HAP-1 (cell line): Measurements from ENCODE around the gene NFS1.
"Not testable (repeated sequence)": the region's sequence is repeated elsewhere in the genome, so short reads cannot be mapped to it uniquely, and the experiment has no call there.

Experiments used
- DNase-seq, 2 experiments: peaks; one replicate each; pipeline ENCODE4 v3.0.0-alpha.2; 2016 to 2020; ENCODE audit warnings: low spot score in 2 of 2
- H3K27me3 ChIP-seq: fragments of 250-450 bp; sonication (Bioruptor Pico); 2 replicates; pipeline ENCODE4 v1.5.1; 2020; ENCODE audit warnings: low read depth, mild to moderate bottlenecking, moderate library complexity
- H3K36me3 ChIP-seq: fragments of 250-450 bp; sonication (Bioruptor Pico); replicated peaks from 2 replicates; pipeline ENCODE4 v1.5.1; 2020; ENCODE audit warnings: mild to moderate bottlenecking
- H3K4me1 ChIP-seq: fragments of 250-450 bp; sonication (Bioruptor Pico); 2 replicates; pipeline ENCODE4 v1.5.1; 2020; ENCODE audit warnings: mild to moderate bottlenecking
- H3K4me3 ChIP-seq: fragments of 250-450 bp; sonication (Bioruptor Pico); 2 replicates; pipeline ENCODE4 v1.5.1; 2020; ENCODE audit warnings: mild to moderate bottlenecking, moderate library complexity
- H3K9me3 ChIP-seq: fragments of 250-450 bp; sonication (Bioruptor Pico); 2 replicates; pipeline ENCODE4 v1.5.1; 2020; ENCODE audit warnings: mild to moderate bottlenecking, moderate library complexity
- in situ Hi-C: fragments of 300-500 bp; cut with MboI; formaldehyde crosslinking; loops from 3 replicates; pipeline ENCODE4 v1.14.3; 2020; ENCODE audit warnings: low sequenced_read_pairs, inconsistent platforms, mixed read lengths

NFS1 gene

DNA sequence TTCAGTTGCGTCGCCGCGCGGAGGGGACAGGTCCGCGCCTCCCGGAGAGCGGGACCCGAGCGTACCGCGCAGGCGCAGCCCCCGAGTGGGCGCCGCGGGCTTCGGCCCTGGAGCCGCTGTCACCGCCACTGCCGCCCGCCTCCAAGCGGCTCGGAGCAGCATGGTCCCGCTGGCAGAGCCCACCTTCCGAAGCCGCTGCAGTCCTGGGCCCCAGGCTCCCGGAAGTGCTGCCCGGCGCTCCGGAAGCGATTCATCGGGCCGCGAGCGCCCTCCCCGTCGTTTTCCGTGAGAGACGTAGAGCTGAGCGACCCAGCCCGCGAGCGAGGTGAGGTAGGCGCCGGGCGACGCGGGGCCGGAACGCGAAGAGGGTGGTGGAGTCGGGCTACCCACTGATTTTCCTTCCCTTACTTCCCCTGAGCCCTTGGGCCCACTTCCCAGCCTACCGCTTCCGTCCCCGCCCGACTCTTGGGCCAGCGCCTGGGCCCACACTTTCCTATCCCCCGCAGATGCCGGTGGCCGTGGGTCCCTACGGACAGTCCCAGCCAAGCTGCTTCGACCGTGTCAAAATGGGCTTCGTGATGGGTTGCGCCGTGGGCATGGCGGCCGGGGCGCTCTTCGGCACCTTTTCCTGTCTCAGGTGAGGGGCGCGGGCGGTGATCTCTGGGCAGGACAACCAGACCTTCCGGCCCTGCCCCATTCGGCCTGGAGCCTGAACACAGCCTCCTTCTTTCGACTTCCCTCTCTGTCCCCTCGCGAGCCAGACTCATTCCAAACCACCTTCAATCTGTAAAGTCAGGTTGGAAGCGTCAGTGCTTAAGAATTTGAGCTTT, at the start of gene NFS1, which contains the start of gene ROMO1:
Gene NFS1, minus strand, starts transcription at position 226 of the 830 bp plus-strand sequence. Its CDS starts 64 bp downstream, at position 162.
Gene ROMO1, plus strand, starts transcription at position 279 of the 830 bp plus-strand sequence. Its CDS starts 228 bp downstream, at position 507.
- Histone ChIP-seq H3K4me1 (peaks cover 13% of the 10 kb centered on the region), H3K36me3 (peaks cover 50% of the 10 kb centered on the region), H3K9me3 (no peaks in the 10 kb centered on the region), H3K4me3 (peak within 1 kb of the TSS; percentile 81), H3K27me3 (no peaks in the 10 kb centered on the region)
- peak; percentile 80 to 91 for DNase-seq
- in situ Hi-C loops, result no loop called here

DNA sequence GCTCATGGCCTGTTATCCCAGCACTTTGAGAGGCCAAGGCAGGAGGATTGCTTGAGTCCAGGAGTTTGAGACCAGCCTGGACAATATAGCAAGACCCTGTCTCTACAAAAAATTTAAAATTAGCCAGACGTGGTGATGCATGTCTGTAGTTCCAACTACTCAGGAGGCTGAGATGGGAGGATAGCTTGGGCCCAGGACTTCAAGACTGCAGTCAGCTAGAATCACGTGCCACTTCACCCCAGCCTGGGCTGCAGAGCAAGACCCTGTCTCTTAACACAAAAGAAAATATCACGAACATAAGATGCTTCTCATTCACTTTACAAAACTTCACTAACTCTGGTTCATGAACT, 45.3 kb upstream of the NFS1 start:
- H3K27me3 ChIP-seq, H3K4me3 ChIP-seq, DNase-seq, in situ Hi-C loops, H3K9me3 ChIP-seq: not testable (repeated sequence)
- Histone ChIP-seq H3K4me1 (peaks cover 22% of the 10 kb centered on the region), H3K36me3 (peaks cover 24% of the 10 kb centered on the region)

DNA sequence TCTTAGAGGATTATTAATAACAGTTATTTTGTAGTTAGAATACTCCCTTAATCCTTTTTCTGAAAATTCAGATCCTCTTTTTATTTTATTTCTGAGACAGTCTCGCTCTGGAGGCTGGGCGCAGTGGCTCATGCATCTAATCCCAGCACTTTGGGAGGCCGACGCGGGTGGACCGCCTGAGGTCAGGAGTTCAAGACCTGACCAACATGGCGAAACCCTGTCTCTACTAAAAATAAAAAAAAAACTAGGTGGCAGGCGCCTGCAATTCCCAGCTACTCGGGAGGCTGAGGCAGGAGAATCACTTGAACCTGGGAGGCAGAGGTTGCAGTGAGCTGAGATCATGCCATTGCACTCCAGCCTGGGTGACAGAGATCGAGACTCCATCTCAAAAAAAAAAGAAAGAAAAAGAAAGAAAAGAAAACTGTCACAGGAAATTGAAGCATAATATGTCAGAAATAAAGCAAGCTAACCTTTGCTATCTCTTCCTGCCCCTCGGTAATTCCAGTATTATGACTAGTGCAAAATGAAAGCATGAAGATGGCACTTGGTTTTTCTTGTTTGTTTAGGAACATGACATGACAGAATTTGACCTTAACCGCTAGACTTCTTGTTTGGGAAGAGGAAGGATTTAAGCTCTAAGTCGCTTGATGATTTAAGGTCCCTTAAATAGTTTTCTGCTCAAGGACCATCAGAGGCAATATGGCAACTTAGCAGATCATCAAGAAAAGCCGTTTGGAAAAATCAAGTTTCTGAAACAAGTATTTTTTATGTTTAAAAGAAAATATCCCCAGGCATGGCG, 44.7 kb upstream of the NFS1 start:
- H3K4me3 ChIP-seq, result no peak overlapping the region
- no peak for DNase-seq
- in situ Hi-C loops, result no loop called here

DNA sequence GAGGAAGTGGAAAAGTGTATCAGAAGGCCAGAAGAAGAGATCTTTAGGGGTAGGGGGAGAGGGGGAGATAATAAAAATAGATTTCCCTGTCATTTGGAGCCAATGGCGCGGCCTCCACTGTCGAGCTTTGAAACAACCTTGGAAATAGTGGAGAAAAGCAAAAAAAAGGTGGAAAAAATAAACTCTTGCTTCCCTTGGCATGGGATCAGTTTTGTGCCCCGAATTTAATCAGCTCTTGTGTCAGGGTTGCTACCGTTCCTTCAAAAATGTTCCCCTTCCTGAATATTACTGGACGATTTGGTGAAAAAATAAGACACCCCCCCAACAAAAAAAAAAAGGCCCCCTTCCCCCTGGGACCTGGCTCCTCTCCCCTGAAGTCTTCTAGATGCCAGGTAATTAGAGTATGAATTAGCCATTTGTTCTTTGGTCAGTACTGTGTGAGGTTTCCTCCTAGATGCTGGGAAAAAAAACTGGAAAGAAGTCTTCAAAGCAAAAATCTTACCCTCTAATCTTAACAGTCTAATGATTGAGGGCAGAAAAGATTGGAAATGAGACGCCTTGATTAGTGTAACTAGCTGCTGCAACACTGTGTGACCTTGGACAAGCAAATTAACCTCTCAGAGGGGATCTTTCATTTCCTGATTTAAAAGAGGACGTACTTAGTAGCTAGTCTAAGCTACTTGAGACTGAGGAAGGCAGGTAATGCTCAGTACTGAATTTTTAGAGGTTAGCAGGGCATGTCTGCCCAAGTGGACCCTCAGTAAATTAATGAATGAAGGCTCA, 43.8 kb upstream of the NFS1 start:
- no peaks in the 10 kb centered on the region for H3K9me3 ChIP-seq
- peak overlapping the region; percentile 92 for H3K4me3 ChIP-seq
- H3K27me3 ChIP-seq, result no peaks in the 10 kb centered on the region
- peak in 1 of 2 experiments; percentile 72 for DNase-seq
- H3K36me3 ChIP-seq, result peaks cover 39% of the 10 kb centered on the region
- H3K4me1 ChIP-seq, result peaks cover 31% of the 10 kb centered on the region
- in situ Hi-C loops, result no loop called here

More for the DNA sequence above, 44.7 kb upstream of the NFS1 start:
- H3K36me3 ChIP-seq, result peaks cover 29% of the 10 kb centered on the region
- no peaks in the 10 kb centered on the region for H3K27me3 ChIP-seq
- no peaks in the 10 kb centered on the region for H3K9me3 ChIP-seq
- peaks cover 26% of the 10 kb centered on the region for H3K4me1 ChIP-seq

DNA sequence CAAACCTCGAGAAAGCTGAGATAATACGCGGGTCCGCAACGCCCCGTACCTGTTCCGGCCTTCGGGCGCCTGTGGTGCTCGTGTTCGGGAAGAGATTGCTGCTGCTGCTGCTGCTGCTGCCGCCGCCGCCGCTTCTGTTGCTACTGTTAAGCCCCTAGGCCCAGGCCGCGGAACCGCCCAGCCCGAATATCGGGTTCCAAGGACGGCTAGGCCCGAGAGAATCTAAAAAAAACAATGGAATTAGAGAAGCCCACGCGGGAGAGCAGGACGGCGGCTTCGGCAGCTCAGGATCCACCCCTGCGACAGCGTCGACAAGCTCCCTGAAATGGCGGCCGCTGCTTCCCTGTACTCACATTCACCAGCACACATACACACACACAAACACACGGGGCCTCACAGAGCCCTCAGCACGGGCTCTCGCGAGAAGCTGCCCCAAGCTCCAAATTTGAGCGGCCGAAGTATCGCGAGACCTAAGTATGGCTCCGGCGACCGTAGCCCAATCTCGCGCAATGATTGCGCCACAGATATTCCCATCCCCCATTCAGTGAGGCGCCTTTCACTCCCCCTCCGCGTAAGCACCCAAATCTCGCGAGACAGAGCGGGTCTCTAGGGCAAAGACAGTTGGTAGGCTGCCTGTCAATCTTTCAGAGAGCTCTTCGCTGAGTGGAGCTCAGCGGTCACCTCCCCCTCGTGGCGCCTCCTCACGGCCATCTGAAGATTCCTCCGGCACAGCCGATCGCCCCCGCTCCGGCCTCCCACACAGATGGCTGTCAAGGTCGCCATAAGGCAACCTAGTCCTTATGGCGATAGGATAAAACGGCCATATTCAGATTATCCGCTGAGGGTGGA, 43.0 kb upstream of the NFS1 start, which contains the start of gene RBM39:
Gene RBM39, minus strand, starts transcription at position 369 of the 849 bp plus-strand sequence. CDS start 1,386 bp downstream, outside the sequence.
- H3K9me3 ChIP-seq, result no peaks in the 10 kb centered on the region
- DNase-seq, result peak; percentile 100
- in situ Hi-C loops, result no loop called here
- H3K27me3 ChIP-seq, result no peaks in the 10 kb centered on the region
- peaks cover 46% of the 10 kb centered on the region for H3K36me3 ChIP-seq
- peak within 1 kb of the TSS; percentile 92 for H3K4me3 ChIP-seq
- H3K4me1 ChIP-seq, result peaks cover 31% of the 10 kb centered on the region

DNA sequence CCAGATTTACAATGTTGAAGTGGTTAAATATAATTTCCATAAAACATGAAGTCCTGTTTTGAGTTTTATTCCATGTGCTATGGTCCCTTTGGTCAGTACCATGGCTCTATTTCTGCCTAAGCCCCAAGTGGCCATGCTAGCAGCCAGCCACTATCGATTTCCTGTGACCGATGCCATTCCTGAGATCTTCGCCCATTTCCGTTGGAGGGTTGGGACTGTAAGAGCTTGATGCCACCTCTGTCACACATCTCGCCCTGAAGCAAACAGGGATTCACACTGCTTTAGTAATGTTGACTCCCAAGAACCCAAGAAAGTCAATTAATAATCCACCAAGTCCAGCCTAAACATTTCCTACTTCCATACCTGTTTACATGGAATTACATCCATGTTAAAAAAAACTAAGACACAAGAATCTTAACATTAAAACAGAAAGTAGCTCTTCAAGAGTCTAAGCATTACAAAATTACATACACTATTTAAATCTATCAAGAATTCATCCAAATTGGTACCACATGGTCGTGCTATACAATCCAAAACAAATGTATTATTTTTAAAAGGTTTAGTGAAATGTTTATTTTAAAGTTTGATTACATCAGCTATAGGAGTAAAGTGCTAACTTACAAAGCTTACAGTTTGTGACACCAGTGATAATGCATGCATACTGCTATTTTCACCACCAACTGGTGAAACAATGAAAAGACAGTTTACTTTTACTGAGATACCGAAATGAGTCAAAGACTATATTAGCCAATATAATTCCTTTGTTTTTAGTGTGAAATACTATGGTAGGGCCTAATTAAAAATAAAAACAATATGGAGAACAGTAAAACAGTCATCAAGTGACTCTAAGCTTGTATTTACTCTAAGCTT, 40.4 kb upstream of the NFS1 start:
- no peaks in the 10 kb centered on the region for H3K9me3 ChIP-seq
- H3K4me3 ChIP-seq, result peak overlapping the region; percentile 92
- H3K36me3 ChIP-seq, result peaks cover 72% of the 10 kb centered on the region
- in situ Hi-C loops, result no loop called here
- peaks cover 40% of the 10 kb centered on the region for H3K4me1 ChIP-seq
- no peaks in the 10 kb centered on the region for H3K27me3 ChIP-seq
- peak; percentile 47 for DNase-seq

DNA sequence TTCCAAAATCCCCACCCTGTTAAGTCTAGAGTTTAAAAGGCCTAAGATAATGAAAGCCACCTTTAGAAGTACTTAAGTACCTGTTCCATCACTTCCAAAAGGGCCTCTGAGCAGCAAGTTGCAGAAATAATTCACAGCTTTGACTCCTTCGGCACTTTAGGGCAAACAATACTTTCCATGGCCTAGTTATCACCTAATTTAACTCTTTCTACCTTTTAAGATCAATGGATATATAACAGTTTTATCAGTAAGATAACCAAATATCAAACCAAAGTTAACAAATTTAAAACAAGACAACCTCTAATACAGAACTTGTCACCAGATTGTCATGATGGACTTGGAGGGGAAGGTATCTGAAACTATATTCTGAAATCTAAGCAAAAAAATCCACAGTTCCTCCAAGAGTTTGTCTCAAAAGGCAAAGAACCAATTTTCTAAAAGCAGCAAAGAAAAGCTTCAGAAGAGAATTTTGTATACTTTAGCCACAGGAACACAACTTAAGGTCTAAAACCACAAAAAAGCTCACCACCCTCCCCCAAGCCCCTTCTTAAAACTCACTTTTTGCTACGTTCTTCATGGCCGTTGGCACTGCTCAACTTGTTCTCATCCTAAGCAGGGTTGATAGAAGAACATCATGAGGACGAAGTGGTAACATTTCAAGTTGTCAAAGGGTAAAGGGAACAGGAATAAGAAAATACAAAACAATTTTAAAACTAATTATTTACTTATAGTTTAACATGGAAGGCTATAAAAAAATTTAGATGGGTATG, 39.4 kb upstream of the NFS1 start:
- no peak for DNase-seq
- H3K4me3 ChIP-seq, result no peak overlapping the region
- in situ Hi-C loops, result no loop called here
- H3K9me3 ChIP-seq, result no peaks in the 10 kb centered on the region
- H3K27me3 ChIP-seq, result no peaks in the 10 kb centered on the region
- H3K4me1 ChIP-seq, result peaks cover 36% of the 10 kb centered on the region
- peaks cover 81% of the 10 kb centered on the region for H3K36me3 ChIP-seq

DNA sequence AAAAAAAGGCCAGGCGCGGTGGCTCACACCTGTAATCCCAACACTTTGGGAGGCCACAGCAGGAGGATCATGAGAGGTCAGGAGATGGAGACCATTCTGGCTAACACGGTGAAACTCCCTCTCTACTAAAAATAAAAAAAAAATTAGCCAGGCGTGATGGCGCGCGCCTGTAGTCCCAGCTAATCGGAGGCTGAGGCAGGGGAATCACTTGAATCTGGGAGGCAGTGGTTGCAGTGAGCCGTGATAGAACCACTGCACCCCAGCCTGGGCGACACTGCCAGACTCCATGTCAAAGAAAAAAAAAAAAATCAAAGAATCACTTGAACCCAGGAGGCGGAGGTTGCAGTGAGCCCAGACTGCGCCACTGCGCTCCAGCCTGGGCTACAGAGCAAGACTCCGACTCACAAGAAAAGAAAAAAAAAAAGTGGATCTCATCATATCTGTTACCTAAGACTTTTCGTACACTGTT, 38.7 kb upstream of the NFS1 start:
- no peaks in the 10 kb centered on the region for H3K27me3 ChIP-seq
- no peak for DNase-seq
- H3K36me3 ChIP-seq, result peaks cover 88% of the 10 kb centered on the region
- no peak overlapping the region for H3K4me3 ChIP-seq
- in situ Hi-C loops, result no loop called here
- H3K9me3 ChIP-seq, result no peaks in the 10 kb centered on the region
- peaks cover 30% of the 10 kb centered on the region for H3K4me1 ChIP-seq

DNA sequence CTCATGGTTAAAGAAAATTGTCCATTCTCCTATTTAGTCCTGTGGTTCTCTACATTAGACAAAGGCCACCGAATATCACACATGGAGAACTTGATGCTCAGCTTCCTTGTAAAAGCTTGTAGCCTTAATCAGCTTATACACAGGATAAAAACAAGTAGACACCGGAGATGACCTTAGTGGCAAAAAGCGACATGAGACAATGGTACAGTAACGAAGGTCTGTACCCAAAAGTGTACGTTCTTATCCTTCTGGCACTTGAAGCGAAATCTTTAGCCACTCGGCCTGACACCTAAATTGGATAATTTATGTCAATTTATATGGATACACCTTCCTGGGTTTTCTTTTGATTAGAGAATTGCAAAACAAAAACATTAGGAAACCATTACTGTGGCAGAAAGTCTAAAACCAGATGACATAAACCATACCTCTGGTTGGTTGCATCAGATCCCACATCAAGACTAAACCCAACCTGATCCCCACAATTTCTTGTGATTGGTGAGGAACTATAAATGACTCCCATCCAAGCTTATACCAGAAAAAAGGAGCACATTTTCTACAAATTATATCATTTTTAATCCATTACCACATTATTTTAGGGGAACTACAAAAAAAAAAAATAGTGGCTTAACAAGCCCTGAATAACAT, 36.8 kb upstream of the NFS1 start:
- DNase-seq, result no peak

DNA sequence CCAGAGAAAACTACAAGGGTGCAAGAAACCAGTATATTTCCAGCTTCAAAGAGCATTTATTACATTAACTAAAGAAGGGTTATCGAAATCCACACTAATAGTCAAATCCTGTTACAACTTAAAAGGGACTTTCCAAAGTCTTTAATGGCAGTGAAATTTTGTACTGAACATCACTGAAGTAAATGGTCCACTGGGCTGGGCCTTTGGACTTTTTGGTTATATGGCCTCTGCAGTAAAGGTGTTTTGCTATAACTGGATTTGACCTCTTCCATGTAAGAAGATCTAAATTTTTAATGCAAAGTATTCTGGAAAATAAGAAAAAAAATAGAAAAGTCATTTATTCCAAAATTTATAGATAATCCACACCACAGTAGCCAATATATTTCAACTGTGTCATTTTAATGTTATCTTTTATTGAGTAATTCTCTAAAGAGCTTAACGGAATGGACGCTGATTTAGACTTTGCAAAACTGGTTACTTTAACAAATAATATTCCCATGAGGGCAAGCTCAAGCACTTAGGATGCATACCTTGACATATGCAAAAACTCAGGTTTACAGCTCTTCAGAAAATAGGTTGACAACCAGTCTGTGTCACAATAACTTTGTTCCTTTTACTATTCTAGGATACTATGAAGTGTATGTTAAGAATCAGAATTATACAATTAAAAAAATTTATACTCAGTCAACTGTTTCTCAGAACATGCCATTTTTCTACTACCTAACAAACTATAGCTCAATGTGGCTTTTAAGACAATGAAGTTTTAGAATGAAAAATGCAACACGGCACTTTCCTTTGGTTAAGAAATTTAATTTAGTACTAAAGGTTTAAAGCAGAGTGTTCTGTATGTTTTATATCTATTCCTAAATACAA, 35.9 kb upstream of the NFS1 start:
- no peak overlapping the region for H3K4me3 ChIP-seq
- DNase-seq, result no peak
- peaks cover 99% of the 10 kb centered on the region for H3K36me3 ChIP-seq
- H3K27me3 ChIP-seq, result no peaks in the 10 kb centered on the region
- no peaks in the 10 kb centered on the region for H3K9me3 ChIP-seq
- H3K4me1 ChIP-seq, result peaks cover 39% of the 10 kb centered on the region
- in situ Hi-C loops, result no loop called here

More for the DNA sequence above, 36.8 kb upstream of the NFS1 start:
- Histone ChIP-seq H3K9me3 (no peaks in the 10 kb centered on the region), H3K36me3 (peaks cover 98% of the 10 kb centered on the region), H3K27me3 (no peaks in the 10 kb centered on the region), H3K4me1 (peaks cover 39% of the 10 kb centered on the region), H3K4me3 (no peak overlapping the region)
- in situ Hi-C loops, result no loop called here
